GM23338 (cell line): ENCODE data around the gene SENP6. TPM values are rescaled to one million over a fixed set of nuclear protein-coding genes. Genes with fewer than 3 reads are reported as not detected.

Experiments
- ATAC-seq: fragments of 200-7000 bp; cut with Tn5 transposase; 3 replicates; pipeline ENCODE4 v1.9.1; 2020
- DNase-seq: peaks from one replicate; pipeline ENCODE4 v3.0.0-alpha.2; 2015; ENCODE audit warnings: low spot score
- H2AFZ ChIP-seq: fragments of 200-600 bp; sonication (generic); 2 replicates; pipeline ENCODE4 v1.8.0; 2016; ENCODE audit warnings: antibody characterized with exemption, mild to moderate bottlenecking, moderate library complexity
- H3F3A ChIP-seq: fragments of 200-600 bp; sonication (generic); replicated peaks from 2 replicates; pipeline ENCODE4 v1.8.0; 2017; ENCODE audit warnings: antibody characterized with exemption, mixed run types, low read depth
- H3K27ac ChIP-seq: fragments of 200-600 bp; sonication (generic); 2 replicates; pipeline ENCODE4 v1.6.1; 2016; ENCODE audit warnings: low read depth
- H3K27me3 ChIP-seq: fragments of 200-600 bp; sonication (generic); 2 replicates; pipeline ENCODE4 v1.8.0; 2016; ENCODE audit warnings: mild to moderate bottlenecking, mixed run types, moderate library complexity; ENCODE audit not compliant: insufficient read depth
- H3K36me3 ChIP-seq: fragments of 200-600 bp; sonication (generic); 2 replicates; pipeline ENCODE4 v1.8.0; 2016; ENCODE audit warnings: mild to moderate bottlenecking; ENCODE audit not compliant: insufficient read depth
- H3K4me1 ChIP-seq: fragments of 200-600 bp; sonication (generic); 2 replicates; pipeline ENCODE4 v1.8.0; 2016; ENCODE audit warnings: mild to moderate bottlenecking, moderate library complexity; ENCODE audit not compliant: insufficient read depth
- H3K4me2 ChIP-seq: fragments of 200-600 bp; sonication (generic); 2 replicates; pipeline ENCODE4 v1.7.1; 2017; ENCODE audit warnings: mixed run types
- H3K4me3 ChIP-seq: fragments of 200-600 bp; sonication (generic); 2 replicates; pipeline ENCODE4 v1.6.1; 2016; ENCODE audit warnings: mixed run types
- H3K79me2 ChIP-seq: fragments of 200-600 bp; sonication (generic); replicated peaks from 2 replicates; pipeline ENCODE4 v1.8.0; 2017; ENCODE audit warnings: mild to moderate bottlenecking; ENCODE audit not compliant: insufficient read depth
- H3K9me2 ChIP-seq: fragments of 200-600 bp; sonication (generic); 2 replicates; pipeline ENCODE4 v1.8.0; 2017; ENCODE audit not compliant: insufficient read depth
- H4K20me1 ChIP-seq: fragments of 200-600 bp; sonication (generic); replicated peaks from 2 replicates; pipeline ENCODE4 v1.8.0; 2017; ENCODE audit warnings: mild to moderate bottlenecking; ENCODE audit not compliant: insufficient read depth
- H3K27ac Mint-ChIP-seq: 2 replicates; pipeline ENCODE4 v1.8.0; 2020; ENCODE audit warnings: inconsistent platforms, mild to moderate bottlenecking, moderate library complexity, mixed read lengths
- H3K27me3 Mint-ChIP-seq: 3 replicates; pipeline ENCODE4 v1.8.0; 2022; ENCODE audit warnings: low read depth, mild to moderate bottlenecking, moderate library complexity, mixed read lengths, inconsistent platforms; ENCODE audit not compliant: insufficient read depth, poor library complexity
- H3K36me3 Mint-ChIP-seq: 3 replicates; pipeline ENCODE4 v1.8.0; 2021; ENCODE audit warnings: low read depth, mild to moderate bottlenecking, inconsistent platforms, moderate library complexity, mixed read lengths
- H3K4me1 Mint-ChIP-seq: 3 replicates; pipeline ENCODE4 v1.8.0; 2020; ENCODE audit warnings: mild to moderate bottlenecking, inconsistent platforms, mixed read lengths
- H3K4me3 Mint-ChIP-seq: 3 replicates; pipeline ENCODE4 v1.8.0; 2021; ENCODE audit warnings: moderate library complexity, mild to moderate bottlenecking, inconsistent platforms, mixed read lengths
- H3K9me3 Mint-ChIP-seq: 3 replicates; pipeline ENCODE4 v1.8.0; 2020; ENCODE audit warnings: moderate library complexity, mild to moderate bottlenecking, inconsistent platforms, mixed read lengths
- CREB1 ChIP-seq: fragments of 250-450 bp; sonication (Bioruptor Pico); IDR thresholded peaks from 2 replicates; pipeline ENCODE4 v1.5.0; 2020; ENCODE audit warnings: low read depth, mild to moderate bottlenecking, moderate library complexity
- EZH2 ChIP-seq: fragments of 200-600 bp; sonication (generic); IDR thresholded peaks from one replicate; pipeline ENCODE4 v1.8.0; 2017; ENCODE audit warnings: antibody characterized with exemption, mild to moderate bottlenecking, low read depth; ENCODE audit not compliant: unreplicated experiment
- EZH2phosphoT487 ChIP-seq: fragments of 200-600 bp; sonication (generic); IDR thresholded peaks from one replicate; pipeline ENCODE4 v1.8.1; 2018; ENCODE audit warnings: antibody characterized with exemption; ENCODE audit not compliant: unreplicated experiment
- JUNB ChIP-seq: IDR thresholded peaks from one replicate; pipeline ENCODE4 v1.6.1; 2016; ENCODE audit warnings: antibody characterized with exemption; ENCODE audit not compliant: unreplicated experiment
- NANOG ChIP-seq: IDR thresholded peaks from 2 replicates; pipeline ENCODE4 v1.6.1; 2016; ENCODE audit warnings: antibody characterized with exemption, borderline replicate concordance
- POLR2AphosphoS5 ChIP-seq: IDR thresholded peaks from 2 replicates; pipeline ENCODE4 v1.6.1; 2016; ENCODE audit warnings: antibody characterized with exemption, low read depth
- REST ChIP-seq: IDR thresholded peaks from one replicate; pipeline ENCODE4 v1.6.1; 2018; ENCODE audit warnings: antibody characterized with exemption; ENCODE audit not compliant: unreplicated experiment
- STAT1 ChIP-seq: IDR thresholded peaks from one replicate; pipeline ENCODE4 v1.6.1; 2016; ENCODE audit warnings: antibody characterized with exemption; ENCODE audit not compliant: unreplicated experiment
- ZNF114 ChIP-seq: fragments of 250-450 bp; sonication (Bioruptor Pico); IDR thresholded peaks from 2 replicates; pipeline ENCODE4 v1.5.0; 2020; ENCODE audit warnings: mild to moderate bottlenecking, moderate library complexity
- ZNF331 ChIP-seq: fragments of 250-450 bp; sonication (Bioruptor Pico); IDR thresholded peaks from 2 replicates; pipeline ENCODE4 v1.5.0; 2020; ENCODE audit warnings: low read depth, mild to moderate bottlenecking, moderate library complexity
- polyA plus RNA-seq: library from polyadenylated mRNA; unstranded; fragments of >200 nt; fragmentation: Nextera tagmentation; extraction: Ambion mirVana; gene quantifications from 2 replicates; pipeline ENCODE4 v1.2.1, GENCODE V29; 2016
- total RNA-seq: library from RNA; depleted of rRNA; stranded (reverse); fragments of >200 nt; shearing (Covaris generic); gene quantifications from 2 replicates; pipeline ENCODE4 v1.2.3, GENCODE V29; 2014
- TF ChIP-seq, protein P1 (sequence below): IDR thresholded peaks from 2 replicates; pipeline ENCODE4 v1.6.1; 2016; ENCODE audit warnings: antibody characterized with exemption
- TF ChIP-seq, protein P2 (sequence below), 2 experiments: fragments of 200-600 bp in 1 of 2; sonication (generic) in 1 of 2; conservative IDR thresholded peaks; 2 replicates each; pipeline versions ENCODE4 v1.5.1 to v1.6.1; 2016 to 2017; ENCODE audit warnings: antibody characterized with exemption in 2 of 2, low read depth in 2 of 2, mild to moderate bottlenecking in 2 of 2, moderate library complexity in 1 of 2
- TF ChIP-seq, protein P3 (sequence below): fragments of 250-450 bp; sonication (Bioruptor Pico); IDR thresholded peaks from 2 replicates; pipeline ENCODE4 v1.5.0; 2020; ENCODE audit warnings: mild to moderate bottlenecking, moderate library complexity

Gene SENP6
- total and polyA plus RNA-seq, 2 experiments from 2014 or later = 66.6 to 114 TPM

DNA sequence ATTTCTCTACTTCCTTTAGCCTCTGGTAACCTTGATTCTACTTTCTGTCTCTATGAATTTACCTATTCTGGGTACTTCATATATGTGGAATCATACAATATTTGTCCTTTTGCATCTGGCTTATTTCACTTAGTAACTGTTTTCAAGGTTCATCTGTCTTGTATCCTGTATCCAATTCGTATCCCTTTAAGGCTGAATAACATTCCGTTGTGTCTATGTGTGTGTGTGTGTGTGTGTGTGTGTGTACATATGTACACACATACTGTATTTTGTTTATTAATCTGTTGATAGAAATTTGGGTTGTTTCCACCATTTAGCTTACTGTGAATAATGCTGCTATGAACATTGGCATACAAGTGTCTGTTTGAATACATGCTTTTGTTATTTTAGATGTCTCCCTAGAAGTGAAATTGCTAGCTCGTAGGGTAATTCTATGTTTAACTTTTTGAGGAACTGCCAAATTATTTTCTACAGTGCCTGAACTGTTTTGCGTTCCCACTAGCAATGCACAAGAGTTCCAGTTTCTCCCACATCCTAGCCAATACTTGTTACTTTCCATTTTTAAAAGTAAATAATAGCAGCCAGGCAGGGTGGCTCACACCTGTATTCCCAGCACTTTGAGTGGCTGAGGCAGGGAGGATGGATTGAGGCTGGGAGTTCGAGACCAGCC is 17.7 kb downstream of the SENP6 start:
- H3K4me1 ChIP-seq = 0 out of 2 replicates have a peak, but pooled peaks cover 6% of the 10 kb centered on the region
- no peaks in the 10 kb centered on the region for H3F3A ChIP-seq
- H3K9me2 ChIP-seq = no peaks in the 10 kb centered on the region
- H3K4me3 ChIP-seq = no peak overlapping the region
- H3K4me2 ChIP-seq = no peak overlapping the region
- H3K36me3 Mint-ChIP-seq = peaks cover 38% of the 10 kb centered on the region
- peaks cover 34% of the 10 kb centered on the region for H4K20me1 ChIP-seq
- H3K9me3 Mint-ChIP-seq = peaks cover 16% of the 10 kb centered on the region; the same call in 2 of the 3 replicates
- H3K79me2 ChIP-seq = peaks cover 97% of the 10 kb centered on the region
- no peak for DNase-seq
- no peak overlapping the region for H3K27ac ChIP-seq
- ATAC-seq = no peak
- H3K4me1 Mint-ChIP-seq = peaks cover 9% of the 10 kb centered on the region
- H3K4me3 Mint-ChIP-seq = no peak overlapping the region
- H3K27me3 Mint-ChIP-seq = peaks cover 2% of the 10 kb centered on the region
- H2AFZ ChIP-seq = no peak overlapping the region
- H3K27me3 ChIP-seq = no peaks in the 10 kb centered on the region
- H3K27ac Mint-ChIP-seq = no peak overlapping the region
- H3K36me3 ChIP-seq = peaks cover 5% of the 10 kb centered on the region; the same call in 1 of the 2 replicates
- TF ChIP-seq STAT1 (no peak), NANOG (no peak), ZNF114 (no peak), EZH2phosphoT487 (no peak), EZH2 (no peak), JUNB (no peak), POLR2AphosphoS5 (no peak), REST (no peak), ZNF331 (CRISPR knock-in tag) (no peak), CREB1 (CRISPR knock-in tag) (no peak)
- TF ChIP-seq, protein P1, sequence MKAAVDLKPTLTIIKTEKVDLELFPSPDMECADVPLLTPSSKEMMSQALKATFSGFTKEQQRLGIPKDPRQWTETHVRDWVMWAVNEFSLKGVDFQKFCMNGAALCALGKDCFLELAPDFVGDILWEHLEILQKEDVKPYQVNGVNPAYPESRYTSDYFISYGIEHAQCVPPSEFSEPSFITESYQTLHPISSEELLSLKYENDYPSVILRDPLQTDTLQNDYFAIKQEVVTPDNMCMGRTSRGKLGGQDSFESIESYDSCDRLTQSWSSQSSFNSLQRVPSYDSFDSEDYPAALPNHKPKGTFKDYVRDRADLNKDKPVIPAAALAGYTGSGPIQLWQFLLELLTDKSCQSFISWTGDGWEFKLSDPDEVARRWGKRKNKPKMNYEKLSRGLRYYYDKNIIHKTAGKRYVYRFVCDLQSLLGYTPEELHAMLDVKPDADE = no peak
- TF ChIP-seq, protein P2, sequence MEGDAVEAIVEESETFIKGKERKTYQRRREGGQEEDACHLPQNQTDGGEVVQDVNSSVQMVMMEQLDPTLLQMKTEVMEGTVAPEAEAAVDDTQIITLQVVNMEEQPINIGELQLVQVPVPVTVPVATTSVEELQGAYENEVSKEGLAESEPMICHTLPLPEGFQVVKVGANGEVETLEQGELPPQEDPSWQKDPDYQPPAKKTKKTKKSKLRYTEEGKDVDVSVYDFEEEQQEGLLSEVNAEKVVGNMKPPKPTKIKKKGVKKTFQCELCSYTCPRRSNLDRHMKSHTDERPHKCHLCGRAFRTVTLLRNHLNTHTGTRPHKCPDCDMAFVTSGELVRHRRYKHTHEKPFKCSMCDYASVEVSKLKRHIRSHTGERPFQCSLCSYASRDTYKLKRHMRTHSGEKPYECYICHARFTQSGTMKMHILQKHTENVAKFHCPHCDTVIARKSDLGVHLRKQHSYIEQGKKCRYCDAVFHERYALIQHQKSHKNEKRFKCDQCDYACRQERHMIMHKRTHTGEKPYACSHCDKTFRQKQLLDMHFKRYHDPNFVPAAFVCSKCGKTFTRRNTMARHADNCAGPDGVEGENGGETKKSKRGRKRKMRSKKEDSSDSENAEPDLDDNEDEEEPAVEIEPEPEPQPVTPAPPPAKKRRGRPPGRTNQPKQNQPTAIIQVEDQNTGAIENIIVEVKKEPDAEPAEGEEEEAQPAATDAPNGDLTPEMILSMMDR (conservative IDR thresholded peaks at IDR 0.05; ENCODE audit: low read depth in 2 of 2) = no peak
- TF ChIP-seq, protein P3, sequence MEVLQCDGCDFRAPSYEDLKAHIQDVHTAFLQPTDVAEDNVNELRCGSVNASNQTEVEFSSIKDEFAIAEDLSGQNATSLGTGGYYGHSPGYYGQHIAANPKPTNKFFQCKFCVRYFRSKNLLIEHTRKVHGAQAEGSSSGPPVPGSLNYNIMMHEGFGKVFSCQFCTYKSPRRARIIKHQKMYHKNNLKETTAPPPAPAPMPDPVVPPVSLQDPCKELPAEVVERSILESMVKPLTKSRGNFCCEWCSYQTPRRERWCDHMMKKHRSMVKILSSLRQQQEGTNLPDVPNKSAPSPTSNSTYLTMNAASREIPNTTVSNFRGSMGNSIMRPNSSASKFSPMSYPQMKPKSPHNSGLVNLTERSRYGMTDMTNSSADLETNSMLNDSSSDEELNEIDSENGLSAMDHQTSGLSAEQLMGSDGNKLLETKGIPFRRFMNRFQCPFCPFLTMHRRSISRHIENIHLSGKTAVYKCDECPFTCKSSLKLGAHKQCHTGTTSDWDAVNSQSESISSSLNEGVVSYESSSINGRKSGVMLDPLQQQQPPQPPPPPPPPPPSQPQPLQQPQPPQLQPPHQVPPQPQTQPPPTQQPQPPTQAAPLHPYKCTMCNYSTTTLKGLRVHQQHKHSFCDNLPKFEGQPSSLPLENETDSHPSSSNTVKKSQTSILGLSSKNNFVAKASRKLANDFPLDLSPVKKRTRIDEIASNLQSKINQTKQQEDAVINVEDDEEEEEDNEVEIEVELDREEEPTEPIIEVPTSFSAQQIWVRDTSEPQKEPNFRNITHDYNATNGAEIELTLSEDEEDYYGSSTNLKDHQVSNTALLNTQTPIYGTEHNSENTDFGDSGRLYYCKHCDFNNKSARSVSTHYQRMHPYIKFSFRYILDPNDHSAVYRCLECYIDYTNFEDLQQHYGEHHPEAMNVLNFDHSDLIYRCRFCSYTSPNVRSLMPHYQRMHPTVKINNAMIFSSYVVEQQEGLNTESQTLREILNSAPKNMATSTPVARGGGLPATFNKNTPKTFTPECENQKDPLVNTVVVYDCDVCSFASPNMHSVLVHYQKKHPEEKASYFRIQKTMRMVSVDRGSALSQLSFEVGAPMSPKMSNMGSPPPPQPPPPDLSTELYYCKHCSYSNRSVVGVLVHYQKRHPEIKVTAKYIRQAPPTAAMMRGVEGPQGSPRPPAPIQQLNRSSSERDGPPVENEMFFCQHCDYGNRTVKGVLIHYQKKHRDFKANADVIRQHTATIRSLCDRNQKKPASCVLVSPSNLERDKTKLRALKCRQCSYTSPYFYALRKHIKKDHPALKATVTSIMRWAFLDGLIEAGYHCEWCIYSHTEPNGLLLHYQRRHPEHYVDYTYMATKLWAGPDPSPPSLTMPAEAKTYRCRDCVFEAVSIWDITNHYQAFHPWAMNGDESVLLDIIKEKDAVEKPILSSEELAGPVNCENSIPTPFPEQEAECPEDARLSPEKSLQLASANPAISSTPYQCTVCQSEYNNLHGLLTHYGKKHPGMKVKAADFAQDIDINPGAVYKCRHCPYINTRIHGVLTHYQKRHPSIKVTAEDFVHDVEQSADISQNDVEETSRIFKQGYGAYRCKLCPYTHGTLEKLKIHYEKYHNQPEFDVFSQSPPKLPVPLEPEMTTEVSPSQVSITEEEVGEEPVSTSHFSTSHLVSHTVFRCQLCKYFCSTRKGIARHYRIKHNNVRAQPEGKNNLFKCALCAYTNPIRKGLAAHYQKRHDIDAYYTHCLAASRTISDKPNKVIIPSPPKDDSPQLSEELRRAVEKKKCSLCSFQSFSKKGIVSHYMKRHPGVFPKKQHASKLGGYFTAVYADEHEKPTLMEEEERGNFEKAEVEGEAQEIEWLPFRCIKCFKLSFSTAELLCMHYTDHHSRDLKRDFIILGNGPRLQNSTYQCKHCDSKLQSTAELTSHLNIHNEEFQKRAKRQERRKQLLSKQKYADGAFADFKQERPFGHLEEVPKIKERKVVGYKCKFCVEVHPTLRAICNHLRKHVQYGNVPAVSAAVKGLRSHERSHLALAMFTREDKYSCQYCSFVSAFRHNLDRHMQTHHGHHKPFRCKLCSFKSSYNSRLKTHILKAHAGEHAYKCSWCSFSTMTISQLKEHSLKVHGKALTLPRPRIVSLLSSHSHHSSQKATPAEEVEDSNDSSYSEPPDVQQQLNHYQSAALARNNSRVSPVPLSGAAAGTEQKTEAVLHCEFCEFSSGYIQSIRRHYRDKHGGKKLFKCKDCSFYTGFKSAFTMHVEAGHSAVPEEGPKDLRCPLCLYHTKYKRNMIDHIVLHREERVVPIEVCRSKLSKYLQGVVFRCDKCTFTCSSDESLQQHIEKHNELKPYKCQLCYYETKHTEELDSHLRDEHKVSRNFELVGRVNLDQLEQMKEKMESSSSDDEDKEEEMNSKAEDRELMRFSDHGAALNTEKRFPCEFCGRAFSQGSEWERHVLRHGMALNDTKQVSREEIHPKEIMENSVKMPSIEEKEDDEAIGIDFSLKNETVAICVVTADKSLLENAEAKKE (CRISPR knock-in tag) = no peak
